HUES48 (cell line): ENCODE measurements around the gene PDE4B.
A peak's percentile ranks its signal among the peaks of the same experiment; 100 is the strongest.

Experiments
- H3K27ac ChIP-seq: one replicate; pipeline ENCODE4 v1.7.0; 2013; ENCODE audit warnings: low read depth, low read length, inconsistent platforms
- H3K27me3 ChIP-seq: 2 replicates; pipeline ENCODE4 v1.6.1; 2013; ENCODE audit warnings: mild to moderate bottlenecking, low read length; ENCODE audit not compliant: control insufficient read depth, insufficient read depth
- H3K36me3 ChIP-seq: 2 replicates; pipeline ENCODE4 v1.6.1; 2013; ENCODE audit warnings: low read length; ENCODE audit not compliant: control insufficient read depth, insufficient read depth
- H3K4me1 ChIP-seq: 2 replicates; pipeline ENCODE4 v1.6.1; 2013; ENCODE audit warnings: mild to moderate bottlenecking, low read length; ENCODE audit not compliant: control insufficient read depth, insufficient read depth
- H3K4me3 ChIP-seq: 2 replicates; pipeline ENCODE4 v1.5.1; 2013; ENCODE audit warnings: mild to moderate bottlenecking, low read depth, low read length
- H3K9ac ChIP-seq: 2 replicates; pipeline ENCODE4 v1.6.1; 2013; ENCODE audit warnings: mild to moderate bottlenecking, low read depth, low read length, moderate library complexity
- H3K9me3 ChIP-seq: 2 replicates; pipeline ENCODE4 v1.6.1; 2013; ENCODE audit warnings: low read length; ENCODE audit not compliant: control insufficient read depth, insufficient read depth

Gene PDE4B

GRCh38 chr1:66373157-66373591 lies 580.5 kb downstream of the PDE4B start:
- Histone ChIP-seq H3K4me1 (no peaks in the 10 kb centered on the region), H3K36me3 (peaks cover 55% of the 10 kb centered on the region), H3K9me3 (no peaks in the 10 kb centered on the region), H3K4me3 (no peak overlapping the region), H3K27me3 (no peaks in the 10 kb centered on the region), H3K27ac (no peak overlapping the region), H3K9ac (no peak overlapping the region)

GRCh38 chr1:66374148-66374547 lies 581.5 kb downstream of the PDE4B start:
- no peaks in the 10 kb centered on the region for H3K4me1 ChIP-seq
- H3K36me3 ChIP-seq: peaks cover 45% of the 10 kb centered on the region
- no peaks in the 10 kb centered on the region for H3K27me3 ChIP-seq
- no peaks in the 10 kb centered on the region for H3K9me3 ChIP-seq
- H3K4me3 ChIP-seq: no peak overlapping the region
- no peak overlapping the region for H3K9ac ChIP-seq
- no peak overlapping the region for H3K27ac ChIP-seq

GRCh38 chr1:66374561-66375111 lies 581.9 kb downstream of the PDE4B start:
- H3K27me3 ChIP-seq: no peaks in the 10 kb centered on the region
- no peak overlapping the region for H3K4me3 ChIP-seq
- H3K4me1 ChIP-seq: no peaks in the 10 kb centered on the region
- no peak overlapping the region for H3K9ac ChIP-seq
- H3K36me3 ChIP-seq: peaks cover 40% of the 10 kb centered on the region
- H3K27ac ChIP-seq: no peak overlapping the region
- no peaks in the 10 kb centered on the region for H3K9me3 ChIP-seq

- Histone ChIP-seq H3K4me1 (no peaks in the 10 kb centered on the region), H3K27ac (no peak overlapping the region), H3K4me3 (no peak overlapping the region), H3K9me3 (no peaks in the 10 kb centered on the region), H3K36me3 (peaks cover 38% of the 10 kb centered on the region), H3K9ac (no peak overlapping the region), H3K27me3 (no peaks in the 10 kb centered on the region)
Measured at GRCh38 chr1:66375125-66375524, 582.4 kb downstream of the PDE4B start.

- Histone ChIP-seq H3K4me1 (peaks cover 9% of the 10 kb centered on the region; the same call in 1 of the 2 replicates), H3K4me3 (no peak overlapping the region), H3K9ac (no peak overlapping the region), H3K9me3 (peaks cover 30% of the 10 kb centered on the region), H3K27me3 (no peaks in the 10 kb centered on the region), H3K36me3 (0 out of 2 replicates have a peak, but pooled peaks cover 2% of the 10 kb centered on the region), H3K27ac (no peak overlapping the region)
Measured at GRCh38 chr1:66380452-66381212, 587.9 kb downstream of the PDE4B start.

- H3K36me3 ChIP-seq: 0 out of 2 replicates have a peak, but pooled peaks cover 2% of the 10 kb centered on the region
- H3K9me3 ChIP-seq: peaks cover 40% of the 10 kb centered on the region
- no peak overlapping the region for H3K27ac ChIP-seq
- no peak overlapping the region for H3K4me3 ChIP-seq
- peaks cover 9% of the 10 kb centered on the region; the same call in 1 of the 2 replicates for H3K4me1 ChIP-seq
- no peak overlapping the region for H3K9ac ChIP-seq
- no peaks in the 10 kb centered on the region for H3K27me3 ChIP-seq
Measured at GRCh38 chr1:66381621-66382275, 589.1 kb downstream of the PDE4B start.

GRCh38 chr1:66383168-66383567 lies 590.5 kb downstream of the PDE4B start:
- Histone ChIP-seq H3K36me3 (0 out of 2 replicates have a peak, but pooled peaks cover 2% of the 10 kb centered on the region), H3K9me3 (peaks cover 48% of the 10 kb centered on the region), H3K27ac (no peak overlapping the region), H3K4me3 (peak overlapping the region; percentile 16; the same call in 1 of the 2 replicates), H3K4me1 (peaks cover 9% of the 10 kb centered on the region; the same call in 1 of the 2 replicates), H3K9ac (no peak overlapping the region), H3K27me3 (no peaks in the 10 kb centered on the region)

- peaks cover 48% of the 10 kb centered on the region for H3K9me3 ChIP-seq
- H3K27ac ChIP-seq: no peak overlapping the region
- 0 out of 2 replicates have a peak, but pooled peaks cover 2% of the 10 kb centered on the region for H3K36me3 ChIP-seq
- H3K4me1 ChIP-seq: peaks cover 9% of the 10 kb centered on the region; the same call in 1 of the 2 replicates
- H3K4me3 ChIP-seq: no peak overlapping the region
- no peak overlapping the region for H3K9ac ChIP-seq
- no peaks in the 10 kb centered on the region for H3K27me3 ChIP-seq
Measured at GRCh38 chr1:66383611-66384010, 590.9 kb downstream of the PDE4B start.

- H3K4me3 ChIP-seq: no peak overlapping the region
- 0 out of 2 replicates have a peak, but pooled peaks cover 2% of the 10 kb centered on the region for H3K36me3 ChIP-seq
- H3K27me3 ChIP-seq: no peaks in the 10 kb centered on the region
- H3K4me1 ChIP-seq: peaks cover 9% of the 10 kb centered on the region; the same call in 1 of the 2 replicates
- H3K9me3 ChIP-seq: peaks cover 52% of the 10 kb centered on the region
- no peak overlapping the region for H3K27ac ChIP-seq
- no peak overlapping the region for H3K9ac ChIP-seq
Measured at GRCh38 chr1:66384258-66384921, 591.7 kb downstream of the PDE4B start.

- Histone ChIP-seq H3K9ac (no peak overlapping the region), H3K36me3 (0 out of 2 replicates have a peak, but pooled peaks cover 2% of the 10 kb centered on the region), H3K4me1 (0 out of 2 replicates have a peak, but pooled peaks cover 5% of the 10 kb centered on the region), H3K27ac (no peak overlapping the region), H3K9me3 (peaks cover 60% of the 10 kb centered on the region), H3K4me3 (no peak overlapping the region), H3K27me3 (no peaks in the 10 kb centered on the region)
Measured at GRCh38 chr1:66386712-66387111, 594.0 kb downstream of the PDE4B start.
